Measurements from ENCODE around the gene BTBD16.

DNA sequence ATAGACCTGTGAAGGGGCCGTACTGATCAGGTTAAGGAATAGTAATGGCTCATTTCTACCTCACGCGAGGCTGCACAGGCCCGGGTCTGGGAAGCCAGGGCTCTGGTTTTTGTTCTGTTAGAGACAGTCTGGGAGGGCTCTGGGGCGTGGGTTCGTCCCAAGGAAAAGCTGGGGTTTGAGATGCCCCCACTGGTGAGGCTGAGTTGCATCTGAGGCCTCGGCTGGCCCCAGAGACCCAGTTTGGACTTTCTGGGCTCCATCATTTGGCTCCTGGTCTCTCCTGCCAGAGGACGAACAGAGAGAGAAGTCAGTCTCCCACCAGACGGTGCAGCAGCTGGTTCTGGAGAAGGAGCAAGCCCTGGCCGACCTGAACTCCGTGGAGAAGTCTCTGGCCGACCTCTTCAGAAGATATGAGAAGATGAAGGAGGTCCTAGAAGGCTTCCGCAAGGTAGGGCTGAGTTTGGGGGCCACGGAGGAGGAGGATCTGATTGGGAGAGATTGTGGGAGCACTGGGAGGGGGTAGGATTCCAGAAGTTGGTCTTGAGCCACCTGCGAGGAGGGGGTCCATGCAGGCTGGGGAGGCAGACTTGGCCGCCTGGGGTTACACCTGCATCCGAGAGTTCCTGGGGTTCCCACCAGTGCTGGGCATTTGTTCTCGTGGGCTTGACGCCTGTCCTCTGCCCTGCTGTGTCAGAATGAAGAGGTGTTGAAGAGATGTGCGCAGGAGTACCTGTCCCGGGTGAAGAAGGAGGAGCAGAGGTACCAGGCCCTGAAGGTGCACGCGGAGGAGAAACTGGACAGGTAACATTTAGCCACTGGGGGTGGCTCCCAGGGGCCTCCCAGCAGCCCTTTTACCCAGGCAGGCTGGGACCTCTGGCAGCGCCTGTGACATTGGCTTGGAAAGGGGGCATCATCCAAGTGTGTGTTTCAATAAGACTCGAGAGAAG is 22.5 kb upstream of the BTBD16 start:
- no peak for TF ChIP-seq CTCF (IDR thresholded peaks at IDR 0.05)
- no peak for TF ChIP-seq POLR2AphosphoS5 (IDR thresholded peaks at IDR 0.05)
- no peak for TF ChIP-seq POLR2A (IDR thresholded peaks at IDR 0.05)
